Colon (tissue), 2 donors: ENCODE data around the gene OPN1LW.
A peak's percentile ranks its signal among the peaks of the same experiment; 100 is the strongest.
"Not testable (repeated sequence)": the region's sequence is repeated elsewhere in the genome, so short reads cannot be mapped to it uniquely, and the experiment has no call there.

Experiments used
- FAIRE-seq: peaks from 2 replicates; lab custom pipeline; 2012; peaks lifted over from hg19 to GRCh38; lab: Jason Lieb, UNC
- donor health status: control.
- donor health status: control.

The OPN1LW gene

DNA sequence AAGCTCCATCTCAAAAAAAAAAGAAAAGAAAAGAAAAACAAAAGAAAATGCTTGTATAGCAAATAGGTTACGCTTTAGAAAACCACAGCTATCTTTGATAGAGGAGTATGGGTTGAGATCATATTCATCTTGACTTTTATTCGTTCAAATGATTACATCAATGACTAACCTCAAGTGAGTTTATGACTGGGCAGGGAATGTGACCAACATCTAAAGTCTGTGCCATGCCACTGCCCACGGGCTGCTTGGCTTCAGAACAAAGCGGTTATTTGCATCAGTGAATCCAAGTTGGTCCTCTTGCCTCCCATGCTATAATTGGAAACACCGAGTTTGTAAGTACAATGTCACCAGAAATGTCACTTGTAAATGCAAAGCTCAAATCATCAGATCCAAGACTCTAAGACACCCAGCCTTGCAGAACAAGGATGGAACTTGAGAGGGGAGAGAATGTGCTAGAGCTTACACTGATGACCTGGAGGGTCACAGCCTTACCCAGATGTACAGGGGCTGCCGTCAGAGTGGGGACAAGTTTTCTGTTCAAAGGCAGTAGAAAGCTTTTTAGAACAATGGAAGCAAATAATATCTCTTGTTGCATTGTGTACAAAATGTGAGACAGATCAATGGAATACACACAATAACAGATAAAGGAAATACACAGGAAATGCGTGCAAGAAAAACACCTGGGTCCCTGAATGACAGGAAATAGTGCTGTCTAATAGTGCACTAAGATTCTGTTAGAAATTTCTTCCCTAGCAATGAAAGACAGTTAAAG is 8.4 kb upstream of the OPN1LW start:
- FAIRE-seq: no peak

DNA sequence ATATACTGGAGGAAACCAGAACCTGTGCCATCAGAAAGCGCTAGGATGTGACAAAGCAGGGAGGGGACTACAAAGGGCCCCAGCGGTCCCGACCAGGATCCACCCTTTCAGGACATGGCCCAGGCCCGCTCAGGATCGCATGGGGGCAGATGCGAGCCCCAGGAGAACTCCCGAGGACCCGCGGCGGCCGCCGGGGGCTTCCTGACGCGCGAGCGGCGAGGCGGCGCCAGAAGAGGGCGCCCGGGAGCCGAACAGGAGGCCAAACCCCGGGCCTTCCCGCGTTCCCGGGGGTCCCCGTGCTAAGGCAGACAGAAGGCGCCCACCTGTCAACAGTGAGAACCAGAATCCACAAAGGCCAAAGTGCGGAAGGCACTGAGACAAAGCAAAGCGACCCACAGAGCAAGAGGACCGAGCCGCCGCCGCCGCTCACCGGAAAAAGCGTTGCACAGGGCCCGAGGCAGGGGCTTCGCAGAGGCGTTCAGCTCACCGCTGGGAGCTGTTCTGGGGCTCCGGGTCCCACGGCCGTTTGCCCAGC is 7.3 kb upstream of the OPN1LW start:
- no peak for FAIRE-seq

GRCh38 chrX:154138857-154139256 is 5.2 kb upstream of the OPN1LW start:
- FAIRE-seq: no peak

DNA sequence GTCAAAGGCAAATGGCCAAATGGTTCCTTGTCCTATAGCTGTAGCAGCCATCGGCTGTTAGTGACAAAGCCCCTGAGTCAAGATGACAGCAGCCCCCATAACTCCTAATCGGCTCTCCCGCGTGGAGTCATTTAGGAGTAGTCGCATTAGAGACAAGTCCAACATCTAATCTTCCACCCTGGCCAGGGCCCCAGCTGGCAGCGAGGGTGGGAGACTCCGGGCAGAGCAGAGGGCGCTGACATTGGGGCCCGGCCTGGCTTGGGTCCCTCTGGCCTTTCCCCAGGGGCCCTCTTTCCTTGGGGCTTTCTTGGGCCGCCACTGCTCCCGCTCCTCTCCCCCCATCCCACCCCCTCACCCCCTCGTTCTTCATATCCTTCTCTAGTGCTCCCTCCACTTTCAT is 3.8 kb upstream of the OPN1LW start:
- no peak for FAIRE-seq

- no peak for FAIRE-seq
Measured at GRCh38 chrX:154140742-154141141, 3.3 kb upstream of the OPN1LW start.

- no peak for FAIRE-seq
Measured at GRCh38 chrX:154142386-154142785, 1.7 kb upstream of the OPN1LW start.

- no peak for FAIRE-seq
Measured at GRCh38 chrX:154142950-154143745, 895 bp upstream of the OPN1LW start.

- not testable (repeated sequence) for FAIRE-seq
Measured at GRCh38 chrX:154151030-154151429, 7.0 kb downstream of the OPN1LW start.

- not testable (repeated sequence) for FAIRE-seq
Measured at GRCh38 chrX:154156221-154156620, 12.2 kb downstream of the OPN1LW start.

DNA sequence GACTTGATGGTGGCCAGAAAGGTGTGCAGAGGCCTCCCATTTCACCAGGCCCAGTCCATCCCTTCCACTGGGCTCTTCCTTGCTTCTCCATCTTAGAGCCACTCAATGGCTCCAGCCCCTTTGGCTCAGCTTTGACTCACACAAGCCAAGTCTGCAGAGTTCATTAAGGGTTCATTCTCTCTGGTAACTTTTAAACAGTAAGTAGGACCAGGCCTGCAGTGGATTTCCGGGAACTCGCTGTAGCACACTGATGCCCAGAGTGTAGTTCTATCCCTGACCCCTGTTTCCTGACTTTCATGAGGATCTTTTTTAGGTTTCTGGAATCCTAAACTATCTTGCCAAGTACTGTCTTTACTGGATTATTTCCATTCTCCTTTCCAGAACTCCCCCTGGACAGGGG is 13.2 kb downstream of the OPN1LW start:
- not testable (repeated sequence) for FAIRE-seq

- not testable (repeated sequence) for FAIRE-seq
Measured at GRCh38 chrX:154159345-154159744, 15.3 kb downstream of the OPN1LW start.

DNA sequence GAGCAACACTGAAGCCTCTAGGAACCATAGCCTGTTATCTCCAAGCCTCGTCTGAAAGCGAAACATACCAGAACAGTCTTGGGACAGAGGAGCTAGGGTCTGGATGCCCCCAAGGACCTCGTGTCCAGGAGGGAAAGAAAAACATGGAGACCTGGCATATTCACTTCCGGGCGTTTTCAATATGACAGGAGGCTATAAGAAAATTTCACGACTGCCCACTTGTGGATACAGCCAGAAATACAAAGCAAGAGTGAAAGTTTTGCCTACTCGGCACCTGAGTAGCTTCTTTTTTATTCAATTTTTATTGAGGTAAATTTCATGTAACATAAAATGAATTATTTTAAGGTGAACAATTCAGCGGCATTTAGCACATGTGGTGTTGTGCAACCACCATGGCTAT is 20.9 kb downstream of the OPN1LW start:
- FAIRE-seq: not testable (repeated sequence)

GRCh38 chrX:154168384-154168783 is 24.3 kb downstream of the OPN1LW start:
- not testable (repeated sequence) for FAIRE-seq

- FAIRE-seq: not testable (repeated sequence)
Measured at GRCh38 chrX:154172535-154172943, 28.5 kb downstream of the OPN1LW start.

DNA sequence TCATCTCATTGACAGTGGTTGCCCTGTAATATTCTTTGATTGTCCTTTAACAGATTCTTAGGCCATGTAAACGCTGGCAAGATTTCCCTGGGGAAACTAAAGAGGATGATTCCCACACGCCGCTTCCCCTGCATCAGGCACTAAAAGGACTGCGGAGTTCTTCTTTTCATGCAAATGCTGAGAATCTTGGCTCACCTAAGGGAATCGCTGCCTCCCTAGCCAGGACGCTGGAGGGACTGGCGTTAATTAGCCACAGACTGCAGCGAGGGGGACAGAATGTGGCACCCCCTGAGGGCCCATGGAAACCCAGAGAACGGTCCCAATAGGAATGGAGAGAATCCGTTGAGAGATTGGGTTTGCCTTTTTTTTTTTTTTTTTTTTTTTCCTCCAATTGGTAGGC is 30.3 kb downstream of the OPN1LW start:
- not testable (repeated sequence) for FAIRE-seq

DNA sequence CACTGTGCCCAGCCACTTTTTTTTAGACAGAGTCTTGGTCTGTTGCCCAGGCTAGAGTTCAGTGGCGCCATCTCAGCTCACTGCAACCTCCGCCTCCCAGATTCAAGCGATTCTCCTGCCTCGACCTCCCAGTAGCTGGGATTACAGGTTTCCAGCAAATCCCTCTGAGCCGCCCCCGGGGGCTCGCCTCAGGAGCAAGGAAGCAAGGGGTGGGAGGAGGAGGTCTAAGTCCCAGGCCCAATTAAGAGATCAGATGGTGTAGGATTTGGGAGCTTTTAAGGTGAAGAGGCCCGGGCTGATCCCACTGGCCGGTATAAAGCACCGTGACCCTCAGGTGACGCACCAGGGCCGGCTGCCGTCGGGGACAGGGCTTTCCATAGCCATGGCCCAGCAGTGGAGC is 38.3 kb downstream of the OPN1LW start, which contains the start of gene OPN1MW:
TSS of gene OPN1MW (plus strand) at position 301 of the 400 bp plus-strand sequence. CDS start at position 383, 82 bp downstream.
- not testable (repeated sequence) for FAIRE-seq

DNA sequence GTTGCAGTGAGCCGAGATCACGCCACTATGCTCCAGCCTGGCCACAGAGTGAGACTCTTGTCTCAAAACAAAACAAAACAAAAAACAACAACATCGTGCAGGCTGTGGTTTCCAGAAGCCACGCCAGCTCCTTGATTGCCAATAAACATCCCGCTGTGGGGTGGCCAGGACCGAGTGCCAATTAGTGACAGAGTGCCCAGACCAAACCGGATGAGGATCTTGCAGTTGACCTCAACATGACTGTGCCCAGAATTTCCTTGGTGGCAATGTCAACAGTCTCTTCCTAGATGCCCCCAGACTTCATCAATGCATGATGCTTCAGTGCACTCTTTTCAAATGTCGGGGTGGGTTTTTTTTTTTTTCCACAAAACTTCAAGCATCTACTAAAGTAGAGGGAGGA is 39.8 kb downstream of the OPN1LW start:
- FAIRE-seq: peak; percentile 57

DNA sequence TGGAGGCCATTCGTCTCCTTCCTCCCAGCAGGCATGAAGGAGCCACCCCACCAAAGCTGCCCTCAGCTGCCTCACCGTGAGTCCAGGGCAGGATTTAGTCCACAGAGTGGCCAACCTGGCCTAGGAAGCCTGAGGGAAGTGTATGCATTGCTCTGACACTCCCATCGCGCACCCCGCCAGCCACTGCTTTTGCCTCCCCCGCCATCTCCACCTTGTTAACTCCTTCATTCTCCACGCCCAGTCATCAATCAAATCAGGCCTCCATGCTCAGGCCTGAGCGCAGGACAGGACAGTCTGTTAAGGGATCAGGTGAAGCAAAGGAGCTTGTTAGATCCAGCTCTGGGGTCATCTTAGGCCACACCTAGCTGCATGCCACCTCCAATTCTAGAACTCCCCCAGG is 48.8 kb downstream of the OPN1LW start:
- FAIRE-seq: not testable (repeated sequence)

DNA sequence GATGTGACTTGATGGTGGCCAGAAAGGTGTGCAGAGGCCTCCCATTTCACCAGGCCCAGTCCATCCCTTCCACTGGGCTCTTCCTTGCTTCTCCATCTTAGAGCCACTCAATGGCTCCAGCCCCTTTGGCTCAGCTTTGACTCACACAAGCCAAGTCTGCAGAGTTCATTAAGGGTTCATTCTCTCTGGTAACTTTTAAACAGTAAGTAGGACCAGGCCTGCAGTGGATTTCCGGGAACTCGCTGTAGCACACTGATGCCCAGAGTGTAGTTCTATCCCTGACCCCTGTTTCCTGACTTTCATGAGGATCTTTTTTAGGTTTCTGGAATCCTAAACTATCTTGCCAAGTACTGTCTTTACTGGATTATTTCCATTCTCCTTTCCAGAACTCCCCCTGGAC is 50.3 kb downstream of the OPN1LW start:
- FAIRE-seq: not testable (repeated sequence)

- FAIRE-seq: not testable (repeated sequence)
Measured at GRCh38 chrX:154196466-154196865, 52.4 kb downstream of the OPN1LW start.
